ENCODE data around the gene ZEB2.

GRCh38 chr2:144469798-144470197 lies 50.1 kb downstream of the ZEB2 start:
- TF ChIP-seq CTCF (IDR thresholded peaks at IDR 0.05) (no peak), POLR2A (IDR thresholded peaks at IDR 0.05) (no peak)
